HFF-Myc (cell line): ENCODE measurements around the gene YES1.
A peak's percentile ranks its signal among the peaks of the same experiment; 100 is the strongest.
"Not testable (repeated sequence)": the region's sequence is repeated elsewhere in the genome, so short reads cannot be mapped to it uniquely, and the experiment has no call there.

Experiments used
- DNase-seq: peaks from one replicate; pipeline ENCODE4 v3.0.0-alpha.2; 2011; ENCODE audit warnings: low read depth; ENCODE audit errors: extremely low read depth
- H3K4me3 ChIP-seq: replicated peaks from 2 replicates; pipeline ENCODE4 v1.5.1; 2011; ENCODE audit warnings: low read depth, mild to moderate bottlenecking, control low read depth, low read length
- TF ChIP-seq, protein P1 (sequence below): IDR thresholded peaks from 2 replicates; pipeline ENCODE4 v1.5.1; 2012; ENCODE audit warnings: mild to moderate bottlenecking, low read depth, low read length, control low read depth; ENCODE audit errors: missing control alignments

YES1 gene

DNA sequence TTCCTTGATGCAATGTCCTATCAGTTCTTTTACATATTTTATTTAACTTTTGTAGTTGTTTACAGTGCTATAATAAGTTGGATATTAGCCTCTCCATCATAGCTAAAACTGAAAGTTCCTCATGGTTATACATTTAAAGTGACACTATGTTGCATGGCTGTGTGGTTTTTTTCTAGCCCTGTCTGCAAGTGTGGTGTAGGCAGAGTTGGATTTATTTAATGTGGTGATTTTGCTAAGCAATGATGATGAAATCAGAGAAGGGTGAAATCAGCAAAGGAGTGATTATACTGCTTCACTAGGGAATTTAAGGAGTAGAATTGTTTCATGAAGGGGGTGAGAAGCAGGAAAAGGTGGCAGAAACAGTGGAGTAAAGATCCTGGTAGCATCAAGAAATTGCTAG is 81.3 kb downstream of the YES1 start:
- DNase-seq, result no peak
- TF ChIP-seq, protein P1, sequence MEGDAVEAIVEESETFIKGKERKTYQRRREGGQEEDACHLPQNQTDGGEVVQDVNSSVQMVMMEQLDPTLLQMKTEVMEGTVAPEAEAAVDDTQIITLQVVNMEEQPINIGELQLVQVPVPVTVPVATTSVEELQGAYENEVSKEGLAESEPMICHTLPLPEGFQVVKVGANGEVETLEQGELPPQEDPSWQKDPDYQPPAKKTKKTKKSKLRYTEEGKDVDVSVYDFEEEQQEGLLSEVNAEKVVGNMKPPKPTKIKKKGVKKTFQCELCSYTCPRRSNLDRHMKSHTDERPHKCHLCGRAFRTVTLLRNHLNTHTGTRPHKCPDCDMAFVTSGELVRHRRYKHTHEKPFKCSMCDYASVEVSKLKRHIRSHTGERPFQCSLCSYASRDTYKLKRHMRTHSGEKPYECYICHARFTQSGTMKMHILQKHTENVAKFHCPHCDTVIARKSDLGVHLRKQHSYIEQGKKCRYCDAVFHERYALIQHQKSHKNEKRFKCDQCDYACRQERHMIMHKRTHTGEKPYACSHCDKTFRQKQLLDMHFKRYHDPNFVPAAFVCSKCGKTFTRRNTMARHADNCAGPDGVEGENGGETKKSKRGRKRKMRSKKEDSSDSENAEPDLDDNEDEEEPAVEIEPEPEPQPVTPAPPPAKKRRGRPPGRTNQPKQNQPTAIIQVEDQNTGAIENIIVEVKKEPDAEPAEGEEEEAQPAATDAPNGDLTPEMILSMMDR, result no peak
- no peak overlapping the region for H3K4me3 ChIP-seq

DNA sequence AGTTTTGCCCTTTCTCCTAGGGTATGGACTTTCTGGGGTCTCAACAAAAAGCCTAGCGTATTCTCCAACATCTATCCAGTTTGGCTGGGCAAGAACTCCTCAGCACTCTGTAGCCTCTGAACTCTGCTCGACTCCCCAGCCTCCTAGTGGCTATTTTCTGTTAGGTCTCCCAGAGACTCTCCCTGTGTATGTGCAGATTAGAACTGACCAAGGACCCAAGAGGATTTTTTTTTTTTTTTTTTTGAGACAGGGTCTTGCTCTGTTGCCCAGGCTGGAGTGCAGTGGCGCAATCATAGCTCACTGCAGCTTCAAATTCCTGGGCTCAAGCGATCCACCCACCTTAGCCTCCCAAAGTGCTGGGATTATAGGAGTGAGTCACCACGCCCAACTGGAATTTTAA is 81.9 kb downstream of the YES1 start:
- TF ChIP-seq, protein P1, result peak; percentile 25
- not testable (repeated sequence) for H3K4me3 ChIP-seq, DNase-seq

DNA sequence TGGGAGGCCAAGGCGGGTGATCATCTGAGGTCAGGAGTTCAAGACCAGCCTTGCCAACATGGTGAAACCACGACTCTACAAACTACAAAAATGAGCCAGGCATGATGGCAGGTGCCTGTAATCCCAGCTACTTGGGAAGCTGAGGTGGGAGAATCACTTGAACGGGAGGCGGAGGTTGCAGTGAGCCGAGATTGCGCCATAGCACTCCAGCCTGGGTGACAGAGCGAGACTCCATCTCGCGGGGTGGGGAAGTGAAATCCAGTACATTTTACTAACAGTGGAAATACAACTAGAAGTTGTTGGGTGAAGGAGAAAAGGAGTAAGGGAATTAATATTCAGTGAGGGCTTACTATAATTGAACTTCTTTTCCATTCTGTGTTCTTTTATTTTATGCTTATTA is 86.4 kb downstream of the YES1 start:
- H3K4me3 ChIP-seq, result no peak overlapping the region
- TF ChIP-seq, protein P1, result no peak
- no peak for DNase-seq

DNA sequence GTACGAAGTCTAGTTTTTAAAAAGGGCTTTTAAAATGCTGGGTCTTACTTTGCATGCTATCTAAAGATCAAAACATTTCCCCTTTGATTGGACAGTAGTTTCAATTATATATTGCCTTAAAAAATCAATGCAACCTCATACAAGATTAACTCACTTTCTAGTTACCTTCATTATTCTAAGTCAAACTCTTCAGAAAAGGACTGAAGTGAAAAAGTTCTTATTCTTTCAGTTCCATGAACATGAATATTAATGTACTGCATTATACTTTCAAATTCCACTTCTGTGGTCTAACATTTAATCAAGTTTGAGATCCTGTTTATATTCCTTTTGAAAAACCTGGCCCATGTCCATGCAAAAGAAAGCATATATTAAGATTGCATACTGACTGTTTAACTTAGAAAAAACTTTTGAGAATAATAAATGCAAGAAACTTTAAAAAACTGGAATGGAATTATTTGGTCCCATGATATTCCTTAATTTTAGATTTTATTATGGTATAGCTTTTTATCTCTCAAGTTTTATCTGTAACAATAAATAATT is 88.4 kb downstream of the YES1 start:
- H3K4me3 ChIP-seq, result no peak overlapping the region
- TF ChIP-seq, protein P1, result no peak
- DNase-seq, result no peak

DNA sequence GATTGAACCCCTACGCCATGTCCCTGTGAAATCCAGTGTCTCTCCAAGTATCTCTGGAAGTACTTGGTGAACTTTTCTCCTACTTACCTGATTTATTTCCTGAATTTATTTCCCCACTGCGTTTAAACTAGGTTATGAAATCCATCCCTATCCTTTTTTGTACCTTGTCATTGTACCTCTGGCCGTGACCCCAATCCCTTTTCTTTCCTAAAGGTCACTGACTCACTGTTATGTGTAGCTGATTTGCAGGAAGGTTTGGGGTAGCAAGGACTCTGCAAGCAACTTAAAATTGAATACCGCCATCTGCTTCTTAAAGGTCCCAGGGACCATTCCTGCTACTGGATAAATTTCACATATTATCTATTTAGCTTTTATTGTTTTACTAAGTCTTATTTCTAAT is 95.0 kb downstream of the YES1 start:
- TF ChIP-seq, protein P1, result no peak
- H3K4me3 ChIP-seq, result no peak overlapping the region
- no peak for DNase-seq

DNA sequence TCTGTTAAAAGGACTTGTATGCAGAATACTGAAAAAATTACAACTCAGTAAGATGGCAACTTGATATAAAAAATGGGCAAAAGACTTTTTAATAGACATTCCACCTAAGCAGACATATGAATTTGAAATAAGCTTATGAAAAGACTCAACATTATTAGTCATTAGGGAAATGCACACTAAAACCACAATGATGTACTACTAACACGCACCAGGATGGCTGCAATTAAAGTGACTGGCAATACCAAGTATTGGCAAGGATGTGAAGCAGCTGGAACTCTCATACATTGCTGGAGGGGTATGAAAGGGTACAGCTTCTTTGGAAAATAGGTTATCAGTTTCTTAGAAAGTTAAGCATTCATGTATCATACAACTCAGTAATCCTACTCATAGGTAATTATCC is 96.4 kb downstream of the YES1 start:
- no peak for DNase-seq
- H3K4me3 ChIP-seq, result no peak overlapping the region
- TF ChIP-seq, protein P1, result no peak

DNA sequence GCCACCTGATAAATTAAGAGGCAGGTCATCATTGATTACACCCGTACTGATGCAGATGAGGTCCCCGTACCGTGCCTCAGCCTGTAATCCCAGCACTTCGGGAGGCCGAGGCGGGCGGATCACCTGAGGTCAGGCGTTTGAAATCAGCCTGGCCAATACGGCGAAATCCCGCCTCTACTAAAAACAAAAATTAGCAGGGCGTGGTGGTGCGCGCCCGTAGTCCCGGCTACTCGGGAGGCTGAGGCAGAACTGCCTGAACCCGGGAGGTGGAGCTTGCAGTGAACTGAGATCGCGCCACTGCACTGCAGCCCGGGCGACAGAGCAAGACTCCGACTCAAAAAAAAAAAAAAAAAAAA is 98.9 kb downstream of the YES1 start:
- no peak for DNase-seq
- TF ChIP-seq, protein P1, result no peak
- H3K4me3 ChIP-seq, result peak overlapping the region; percentile 97; the same call in 1 of the 2 replicates
